ENCODE results near the gene BRICD5. TPM values are rescaled to one million over a fixed set of nuclear protein-coding genes. Genes with fewer than 3 reads are reported as not detected.

BRICD5 gene
- total RNA-seq, 1 experiment from 2014 or later, result 18.6 TPM

DNA sequence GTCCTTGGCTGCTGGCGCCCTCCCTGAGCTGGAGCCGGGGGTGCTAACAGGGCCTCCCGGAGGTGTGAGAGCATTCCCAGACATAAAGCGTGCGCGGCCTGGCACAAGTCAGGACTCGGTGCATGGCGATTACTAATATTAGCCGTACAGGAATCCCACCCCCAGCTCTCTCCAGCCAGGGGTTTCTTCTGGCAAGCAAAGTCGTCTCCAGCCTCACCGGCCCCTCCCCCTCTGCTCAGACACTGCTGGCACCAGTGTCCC lies 19.3 kb downstream of the BRICD5 start:
- peaks cover 7% of the 10 kb centered on the region for H3K4me1 ChIP-seq (ENCODE audit: insufficient read depth, low read length, poor library complexity, severe bottlenecking)
- ChIA-PET CTCF (no interaction called here), POLR2A (ENCODE audit: low non-redundant PET) (no interaction called here)
- no peak overlapping the region for H3K4me3 ChIP-seq (ENCODE audit: low read depth, low read length, poor library complexity, severe bottlenecking)
- intact Hi-C loops (cut with micrococcal nuclease; ENCODE audit: unreplicated experiment), result no loop called here
- peaks cover 11% of the 10 kb centered on the region for H3K27me3 ChIP-seq (replicated peaks; ENCODE audit: insufficient read depth, low read depth, low read length, poor library complexity)
- H3K9me3 ChIP-seq (ENCODE audit: low read depth, low read length, poor library complexity, severe bottlenecking), result no peaks in the 10 kb centered on the region
- BruUV-seq (replicated peaks), result no TSS peak
- no peaks in the 10 kb centered on the region for H3K36me3 ChIP-seq (ENCODE audit: insufficient read depth, low read length, poor library complexity, severe bottlenecking)
- DNase-seq (ENCODE audit: low spot score), result no peak
- no peak for TF ChIP-seq EZH2 (IDR thresholded peaks at IDR 0.05; ENCODE audit: borderline replicate concordance, low read depth, low read length, poor library complexity, severe bottlenecking)
- no peak overlapping the region for H3K27ac ChIP-seq (ENCODE audit: low read depth, low read length, poor library complexity, severe bottlenecking)

DNA sequence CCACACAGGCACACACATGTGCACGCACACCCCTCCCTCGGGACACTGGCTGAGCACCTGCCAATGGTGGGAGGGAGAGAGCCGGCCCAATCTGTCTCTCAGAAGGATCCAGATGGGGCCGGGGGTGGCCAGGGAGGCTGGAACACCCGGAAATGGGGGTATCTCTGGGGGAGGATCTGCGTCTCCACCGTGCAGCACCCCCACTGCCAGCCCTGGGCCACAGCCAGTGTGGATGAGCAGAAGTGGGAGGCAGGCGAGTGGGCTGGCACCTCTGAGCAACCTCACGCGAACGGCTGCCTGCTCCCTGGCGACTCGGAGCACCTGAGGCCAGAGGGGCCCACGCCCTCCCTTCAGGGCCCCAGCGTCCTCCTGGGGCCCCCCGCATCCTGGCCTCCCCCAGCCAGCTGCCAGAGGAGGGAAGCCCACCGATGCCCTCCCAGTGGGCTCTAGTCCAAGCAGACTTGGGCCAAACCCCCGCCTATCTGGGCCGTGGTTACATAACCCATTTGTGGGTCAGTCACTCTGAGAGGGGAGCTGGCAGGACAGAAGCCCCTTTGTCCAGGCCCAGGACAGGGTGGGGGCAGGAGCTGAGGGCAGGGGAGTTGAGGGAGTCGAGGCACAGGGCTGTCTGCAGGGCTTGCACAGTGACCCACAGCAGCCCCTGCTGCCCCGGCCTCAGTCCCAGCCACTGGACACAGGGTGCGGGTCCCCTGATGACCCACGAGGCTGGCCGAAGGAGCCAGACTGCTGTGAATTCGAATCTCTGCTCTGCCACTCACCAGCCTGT lies 19.8 kb downstream of the BRICD5 start:
- H3K36me3 ChIP-seq (ENCODE audit: insufficient read depth, low read length, poor library complexity, severe bottlenecking), result no peaks in the 10 kb centered on the region
- no peak for DNase-seq (ENCODE audit: low spot score)
- no TSS peak for BruUV-seq (replicated peaks)
- TF ChIP-seq, protein P1, sequence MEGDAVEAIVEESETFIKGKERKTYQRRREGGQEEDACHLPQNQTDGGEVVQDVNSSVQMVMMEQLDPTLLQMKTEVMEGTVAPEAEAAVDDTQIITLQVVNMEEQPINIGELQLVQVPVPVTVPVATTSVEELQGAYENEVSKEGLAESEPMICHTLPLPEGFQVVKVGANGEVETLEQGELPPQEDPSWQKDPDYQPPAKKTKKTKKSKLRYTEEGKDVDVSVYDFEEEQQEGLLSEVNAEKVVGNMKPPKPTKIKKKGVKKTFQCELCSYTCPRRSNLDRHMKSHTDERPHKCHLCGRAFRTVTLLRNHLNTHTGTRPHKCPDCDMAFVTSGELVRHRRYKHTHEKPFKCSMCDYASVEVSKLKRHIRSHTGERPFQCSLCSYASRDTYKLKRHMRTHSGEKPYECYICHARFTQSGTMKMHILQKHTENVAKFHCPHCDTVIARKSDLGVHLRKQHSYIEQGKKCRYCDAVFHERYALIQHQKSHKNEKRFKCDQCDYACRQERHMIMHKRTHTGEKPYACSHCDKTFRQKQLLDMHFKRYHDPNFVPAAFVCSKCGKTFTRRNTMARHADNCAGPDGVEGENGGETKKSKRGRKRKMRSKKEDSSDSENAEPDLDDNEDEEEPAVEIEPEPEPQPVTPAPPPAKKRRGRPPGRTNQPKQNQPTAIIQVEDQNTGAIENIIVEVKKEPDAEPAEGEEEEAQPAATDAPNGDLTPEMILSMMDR (conservative IDR thresholded peaks at IDR 0.05; ENCODE audit: low read depth, low read length), result no peak
- TF ChIP-seq EZH2 (IDR thresholded peaks at IDR 0.05; ENCODE audit: borderline replicate concordance, low read depth, low read length, poor library complexity, severe bottlenecking), result no peak
- peaks cover 6% of the 10 kb centered on the region for H3K4me1 ChIP-seq (ENCODE audit: insufficient read depth, low read length, poor library complexity, severe bottlenecking)
- intact Hi-C loops (cut with micrococcal nuclease; ENCODE audit: unreplicated experiment), result no loop called here
- no peaks in the 10 kb centered on the region for H3K9me3 ChIP-seq (ENCODE audit: low read depth, low read length, poor library complexity, severe bottlenecking)
- no peak overlapping the region for H3K27ac ChIP-seq (ENCODE audit: low read depth, low read length, poor library complexity, severe bottlenecking)
- ChIA-PET POLR2A (ENCODE audit: low non-redundant PET) (no interaction called here), CTCF (no interaction called here)
- no peak overlapping the region for H3K4me3 ChIP-seq (ENCODE audit: low read depth, low read length, poor library complexity, severe bottlenecking)
- peaks cover 10% of the 10 kb centered on the region for H3K27me3 ChIP-seq (replicated peaks; ENCODE audit: insufficient read depth, low read depth, low read length, poor library complexity)

DNA sequence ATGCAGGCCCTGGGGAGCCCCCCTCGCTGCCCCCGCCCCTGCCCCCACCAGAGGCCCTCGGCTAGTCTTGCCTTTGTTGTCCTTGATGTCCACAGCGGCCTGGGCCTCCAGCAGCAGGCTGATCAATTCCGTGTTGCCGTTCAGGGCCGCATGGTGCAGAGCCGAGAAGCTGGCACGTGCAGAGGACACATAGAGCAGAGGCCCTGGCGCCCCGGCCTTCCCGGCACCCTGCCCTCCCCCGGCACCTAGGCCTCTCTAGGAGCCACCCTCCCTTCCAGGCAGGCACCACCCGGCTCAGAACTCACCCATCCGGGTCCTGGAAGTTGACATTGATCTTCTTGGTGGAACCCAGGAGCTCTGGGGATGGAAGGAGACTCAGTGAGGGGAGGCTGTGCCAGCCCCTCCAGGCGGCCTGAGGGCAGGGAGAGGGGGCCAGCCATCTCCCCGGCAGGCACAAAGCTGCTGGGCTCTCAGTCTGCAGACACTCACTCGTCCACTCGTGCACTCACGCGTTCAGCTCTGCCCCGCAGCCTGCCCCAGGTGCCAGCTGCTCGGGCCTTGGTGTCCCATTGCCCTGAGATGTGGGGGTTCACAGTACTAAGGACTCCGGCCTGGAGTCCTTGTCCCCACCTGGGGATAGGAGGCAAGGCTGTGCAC lies 20.5 kb downstream of the BRICD5 start:
- intact Hi-C loops (cut with micrococcal nuclease; ENCODE audit: unreplicated experiment), result no loop called here
- H3K36me3 ChIP-seq (ENCODE audit: insufficient read depth, low read length, poor library complexity, severe bottlenecking), result no peaks in the 10 kb centered on the region
- H3K27me3 ChIP-seq (replicated peaks; ENCODE audit: insufficient read depth, low read depth, low read length, poor library complexity), result peaks cover 3% of the 10 kb centered on the region
- BruUV-seq (replicated peaks), result no TSS peak
- no peaks in the 10 kb centered on the region for H3K9me3 ChIP-seq (ENCODE audit: low read depth, low read length, poor library complexity, severe bottlenecking)
- ChIA-PET POLR2A (ENCODE audit: low non-redundant PET) (no interaction called here), CTCF (no interaction called here)
- no peak overlapping the region for H3K27ac ChIP-seq (ENCODE audit: low read depth, low read length, poor library complexity, severe bottlenecking)
- TF ChIP-seq, protein P1 (conservative IDR thresholded peaks at IDR 0.05; ENCODE audit: low read depth, low read length), result no peak
- no peak for TF ChIP-seq EZH2 (IDR thresholded peaks at IDR 0.05; ENCODE audit: borderline replicate concordance, low read depth, low read length, poor library complexity, severe bottlenecking)
- H3K4me1 ChIP-seq (ENCODE audit: insufficient read depth, low read length, poor library complexity, severe bottlenecking), result no peaks in the 10 kb centered on the region
- no peak for DNase-seq (ENCODE audit: low spot score)
- no peak overlapping the region for H3K4me3 ChIP-seq (ENCODE audit: low read depth, low read length, poor library complexity, severe bottlenecking)
